Activated T-cell treated with anti-CD3 and anti-CD28 coated beads, Interleukin-2, amount 50 U/mL, for 24 hours (primary cell): ENCODE measurements around the gene MLF2.
"Not testable (repeated sequence)": the region's sequence is repeated elsewhere in the genome, so short reads cannot be mapped to it uniquely, and the experiment has no call there.

ENCODE experiments used
- DNase-seq: peaks from one replicate; pipeline ENCODE4 v3.0.0-alpha.2; 2020
- H3K27ac Mint-ChIP-seq: 2 replicates; pipeline ENCODE4 v1.8.0; 2020; ENCODE audit warnings: mild to moderate bottlenecking, mixed read lengths
- H3K27me3 Mint-ChIP-seq: 2 replicates; pipeline ENCODE4 v1.8.0; 2020; ENCODE audit warnings: mixed read lengths
- H3K36me3 Mint-ChIP-seq: 2 replicates; pipeline ENCODE4 v1.8.0; 2020; ENCODE audit warnings: low read depth, mixed read lengths
- H3K4me1 Mint-ChIP-seq: 2 replicates; pipeline ENCODE4 v1.8.0; 2020; ENCODE audit warnings: low read depth, mixed read lengths
- H3K4me3 Mint-ChIP-seq: 2 replicates; pipeline ENCODE4 v1.8.0; 2020; ENCODE audit warnings: mild to moderate bottlenecking, moderate library complexity, mixed read lengths
- H3K9me3 Mint-ChIP-seq: 2 replicates; pipeline ENCODE4 v1.8.0; 2020; ENCODE audit warnings: mixed read lengths

The MLF2 gene

GRCh38 chr12:6763380-6763779 lies 10.4 kb upstream of the MLF2 start:
- Mint-ChIP-seq H3K4me3 (no peak overlapping the region), H3K27ac (no peak overlapping the region), H3K27me3 (peaks cover 35% of the 10 kb centered on the region), H3K36me3 (peaks cover 7% of the 10 kb centered on the region), H3K4me1 (peaks cover 33% of the 10 kb centered on the region), H3K9me3 (no peaks in the 10 kb centered on the region)
- DNase-seq: no peak

- Mint-ChIP-seq H3K27ac (no peak overlapping the region), H3K4me3 (no peak overlapping the region), H3K36me3 (no peaks in the 10 kb centered on the region), H3K4me1 (peaks cover 12% of the 10 kb centered on the region), H3K9me3 (no peaks in the 10 kb centered on the region), H3K27me3 (peaks cover 12% of the 10 kb centered on the region)
- no peak for DNase-seq
Measured at GRCh38 chr12:6759741-6760140, 6.8 kb upstream of the MLF2 start.

- no peak for DNase-seq
- H3K9me3 Mint-ChIP-seq: no peaks in the 10 kb centered on the region
- no peak overlapping the region for H3K27ac Mint-ChIP-seq
- peaks cover 4% of the 10 kb centered on the region for H3K27me3 Mint-ChIP-seq
- H3K4me1 Mint-ChIP-seq: peaks cover 9% of the 10 kb centered on the region
- no peaks in the 10 kb centered on the region for H3K36me3 Mint-ChIP-seq
- H3K4me3 Mint-ChIP-seq: no peak overlapping the region
Measured at GRCh38 chr12:6758506-6759095, 5.7 kb upstream of the MLF2 start.

- Mint-ChIP-seq H3K27ac (no peak overlapping the region), H3K36me3 (peaks cover 10% of the 10 kb centered on the region), H3K9me3 (no peaks in the 10 kb centered on the region), H3K4me1 (peaks cover 12% of the 10 kb centered on the region), H3K27me3 (peaks cover 4% of the 10 kb centered on the region), H3K4me3 (no peak overlapping the region)
- DNase-seq: no peak
Measured at GRCh38 chr12:6757028-6757690, 4.2 kb upstream of the MLF2 start.

GRCh38 chr12:6754411-6754810 lies 1.5 kb upstream of the MLF2 start:
- no peak overlapping the region for H3K27ac Mint-ChIP-seq
- H3K36me3 Mint-ChIP-seq: peaks cover 37% of the 10 kb centered on the region
- DNase-seq: no peak
- H3K4me1 Mint-ChIP-seq: peaks cover 29% of the 10 kb centered on the region
- H3K9me3 Mint-ChIP-seq: no peaks in the 10 kb centered on the region
- H3K4me3 Mint-ChIP-seq: no peak overlapping the region
- no peaks in the 10 kb centered on the region for H3K27me3 Mint-ChIP-seq

GRCh38 chr12:6753772-6754356 lies 923 bp upstream of the MLF2 start:
- H3K4me3 Mint-ChIP-seq: peak overlapping the region; percentile 92
- DNase-seq: no peak
- peaks cover 42% of the 10 kb centered on the region for H3K36me3 Mint-ChIP-seq
- H3K27me3 Mint-ChIP-seq: no peaks in the 10 kb centered on the region
- peaks cover 29% of the 10 kb centered on the region for H3K4me1 Mint-ChIP-seq
- peak overlapping the region; percentile 99 for H3K27ac Mint-ChIP-seq
- H3K9me3 Mint-ChIP-seq: no peaks in the 10 kb centered on the region

- H3K9me3 Mint-ChIP-seq: no peaks in the 10 kb centered on the region
- peak overlapping the region; percentile 99 for H3K27ac Mint-ChIP-seq
- peak overlapping the region; percentile 92 for H3K4me3 Mint-ChIP-seq
- peaks cover 25% of the 10 kb centered on the region for H3K4me1 Mint-ChIP-seq
- H3K36me3 Mint-ChIP-seq: peaks cover 57% of the 10 kb centered on the region
- no peak for DNase-seq
- no peaks in the 10 kb centered on the region for H3K27me3 Mint-ChIP-seq
Measured at GRCh38 chr12:6752167-6752920, 597 bp downstream of the MLF2 start.

- Mint-ChIP-seq H3K4me3 (peak overlapping the region; percentile 92), H3K27me3 (no peaks in the 10 kb centered on the region), H3K4me1 (peaks cover 27% of the 10 kb centered on the region), H3K36me3 (peaks cover 63% of the 10 kb centered on the region), H3K27ac (peak overlapping the region; percentile 99), H3K9me3 (no peaks in the 10 kb centered on the region)
- no peak for DNase-seq
Measured at GRCh38 chr12:6751767-6752166, 1.2 kb downstream of the MLF2 start.

- Mint-ChIP-seq H3K9me3 (no peaks in the 10 kb centered on the region), H3K4me3 (no peak overlapping the region)
- DNase-seq: no peak
Measured at GRCh38 chr12:6750506-6750905, 2.4 kb downstream of the MLF2 start.

GRCh38 chr12:6748761-6749160 lies 4.2 kb downstream of the MLF2 start:
- Mint-ChIP-seq H3K9me3 (peaks cover 2% of the 10 kb centered on the region), H3K4me1 (peaks cover 46% of the 10 kb centered on the region), H3K4me3 (no peak overlapping the region), H3K27ac (no peak overlapping the region), H3K36me3 (peaks cover 88% of the 10 kb centered on the region), H3K27me3 (no peaks in the 10 kb centered on the region)
- DNase-seq: no peak

More at GRCh38 chr12:6750506-6750905, 2.4 kb downstream of the MLF2 start:
- Mint-ChIP-seq H3K27me3 (no peaks in the 10 kb centered on the region), H3K27ac (peak overlapping the region; percentile 99), H3K4me1 (peaks cover 37% of the 10 kb centered on the region), H3K36me3 (peaks cover 76% of the 10 kb centered on the region)

- Mint-ChIP-seq H3K27me3 (no peaks in the 10 kb centered on the region), H3K4me3 (no peak overlapping the region), H3K27ac (peak overlapping the region; percentile 90), H3K36me3 (peaks cover 84% of the 10 kb centered on the region), H3K9me3 (peaks cover 9% of the 10 kb centered on the region), H3K4me1 (peaks cover 57% of the 10 kb centered on the region)
- no peak for DNase-seq
Measured at GRCh38 chr12:6747216-6747615, 5.7 kb downstream of the MLF2 start.

GRCh38 chr12:6745741-6746525 lies 7.0 kb downstream of the MLF2 start:
- peaks cover 9% of the 10 kb centered on the region for H3K9me3 Mint-ChIP-seq
- H3K4me3 Mint-ChIP-seq: no peak overlapping the region
- peaks cover 49% of the 10 kb centered on the region for H3K4me1 Mint-ChIP-seq
- no peak for DNase-seq
- peaks cover 71% of the 10 kb centered on the region for H3K36me3 Mint-ChIP-seq
- no peaks in the 10 kb centered on the region for H3K27me3 Mint-ChIP-seq
- peak overlapping the region; percentile 90 for H3K27ac Mint-ChIP-seq

- Mint-ChIP-seq H3K4me3 (peak overlapping the region; percentile 24), H3K36me3 (peaks cover 45% of the 10 kb centered on the region), H3K27ac (peak overlapping the region; percentile 92)
Measured at GRCh38 chr12:6743300-6743699, 9.6 kb downstream of the MLF2 start.

GRCh38 chr12:6742834-6743233 lies 10.1 kb downstream of the MLF2 start:
- peak overlapping the region; percentile 92 for H3K27ac Mint-ChIP-seq
- H3K9me3 Mint-ChIP-seq: peaks cover 9% of the 10 kb centered on the region
- no peak for DNase-seq
- H3K4me1 Mint-ChIP-seq: peaks cover 45% of the 10 kb centered on the region
- H3K36me3 Mint-ChIP-seq: peaks cover 41% of the 10 kb centered on the region
- no peaks in the 10 kb centered on the region for H3K27me3 Mint-ChIP-seq
- H3K4me3 Mint-ChIP-seq: peak overlapping the region; percentile 24

More at GRCh38 chr12:6743300-6743699, 9.6 kb downstream of the MLF2 start:
- not testable (repeated sequence) for DNase-seq, H3K9me3 Mint-ChIP-seq, H3K27me3 Mint-ChIP-seq
- H3K4me1 Mint-ChIP-seq: peaks cover 45% of the 10 kb centered on the region
